ENCODE data around the gene CRB2.
"Not testable (repeated sequence)": the region's sequence is repeated elsewhere in the genome, so short reads cannot be mapped to it uniquely, and the experiment has no call there.

The CRB2 gene

DNA sequence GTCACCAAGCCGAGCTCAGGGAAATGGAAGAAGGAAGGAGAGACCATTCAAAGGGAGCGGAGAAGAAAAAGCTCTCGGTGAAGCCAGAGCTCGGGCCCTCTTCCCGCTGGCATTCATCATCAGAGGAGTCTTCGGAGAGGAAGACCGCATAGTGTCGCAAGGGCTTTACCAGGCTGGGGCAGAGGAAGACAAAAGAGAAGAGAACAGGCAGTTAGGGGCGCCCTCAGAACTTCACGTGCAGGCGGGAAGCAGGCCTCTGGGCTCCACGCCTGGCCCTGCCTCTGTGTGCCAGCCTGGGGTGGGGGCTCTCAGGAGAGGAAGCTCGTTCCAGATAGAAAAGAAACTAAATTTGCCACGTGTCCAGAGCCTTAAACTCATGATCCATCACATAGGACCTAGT lies 31.7 kb downstream of the CRB2 start:
- DNase-seq, result no peak

DNA sequence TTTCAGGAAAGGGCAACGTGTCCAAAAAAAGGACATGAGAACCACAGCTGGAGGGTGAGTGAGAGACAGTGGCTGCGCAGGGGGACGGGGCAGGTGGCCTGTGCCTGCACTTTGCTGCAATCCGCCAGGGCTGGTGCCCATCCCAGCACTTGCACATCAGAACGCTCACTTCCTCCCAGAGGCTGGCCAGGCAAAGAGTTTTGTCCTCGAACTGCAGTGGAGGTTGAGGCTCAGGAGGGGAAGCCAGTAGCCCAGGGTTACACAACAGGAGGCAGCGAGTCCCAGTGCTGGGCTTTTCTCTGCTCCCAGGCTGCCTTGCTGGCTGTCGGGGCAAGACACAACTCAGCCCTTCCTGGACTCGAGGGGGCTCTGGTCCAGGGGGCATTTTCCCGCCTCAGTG lies 33.1 kb downstream of the CRB2 start:
- DNase-seq, result no peak

DNA sequence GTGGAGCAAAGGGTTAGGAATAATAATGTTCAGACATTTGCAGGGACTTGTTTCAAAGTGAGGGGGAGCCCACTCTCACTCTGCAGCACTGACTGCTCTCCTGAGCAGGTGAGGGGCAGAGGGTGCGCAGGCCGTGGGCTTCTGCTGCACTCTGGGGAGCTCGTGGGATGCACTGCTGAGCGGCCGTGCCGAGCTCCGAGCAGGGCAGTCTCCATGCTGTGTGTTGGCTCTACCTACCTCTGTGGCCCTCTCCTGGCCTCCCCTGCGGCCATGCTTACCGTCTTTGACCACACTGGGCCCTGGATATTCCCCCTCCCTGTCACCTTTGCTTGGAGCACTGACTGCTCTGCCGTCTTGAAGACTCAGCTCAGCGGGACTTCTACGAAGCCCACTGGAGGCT lies 33.7 kb downstream of the CRB2 start:
- DNase-seq, result no peak

DNA sequence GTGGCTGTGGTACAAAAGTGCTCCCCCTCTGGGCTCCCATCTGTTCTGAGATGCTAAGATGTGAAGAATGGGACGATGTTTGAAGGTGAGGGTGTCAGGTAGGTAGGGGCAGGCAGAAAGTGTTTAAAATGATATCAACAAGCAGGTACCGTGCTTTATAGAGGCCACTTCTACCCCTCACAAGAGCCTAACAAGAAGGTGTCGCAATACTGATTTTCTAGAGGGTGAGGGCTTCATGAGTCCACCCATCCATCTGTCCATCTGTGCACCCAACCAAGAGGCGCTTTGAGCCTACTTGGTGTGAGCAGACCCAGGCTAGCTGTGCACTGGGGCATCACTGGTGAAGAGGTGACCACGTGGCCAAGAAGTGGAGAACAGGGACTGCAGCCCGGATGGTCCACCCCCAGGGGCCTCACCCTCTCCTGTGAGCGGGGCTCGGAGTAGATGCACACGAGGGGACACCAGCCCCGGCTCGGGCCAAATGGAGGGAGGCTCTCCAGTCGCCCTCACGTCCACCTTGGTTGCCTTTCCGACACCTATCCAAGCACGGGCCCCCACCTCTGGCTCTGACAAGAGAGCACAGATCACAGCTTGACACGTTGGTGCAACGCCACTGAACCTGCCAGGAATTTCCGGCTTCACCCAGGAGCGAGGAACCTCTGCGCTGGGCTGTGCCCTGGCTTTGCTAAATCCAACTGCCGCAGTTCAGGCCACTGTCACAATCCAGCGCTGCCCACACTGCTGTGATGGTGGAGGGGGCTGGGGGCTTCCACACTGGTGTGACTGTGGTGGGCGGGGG lies 34.5 kb downstream of the CRB2 start:
- no peak for DNase-seq

GRCh38 chr9:123391233-123391632 lies 35.2 kb downstream of the CRB2 start:
- DNase-seq, result no peak

DNA sequence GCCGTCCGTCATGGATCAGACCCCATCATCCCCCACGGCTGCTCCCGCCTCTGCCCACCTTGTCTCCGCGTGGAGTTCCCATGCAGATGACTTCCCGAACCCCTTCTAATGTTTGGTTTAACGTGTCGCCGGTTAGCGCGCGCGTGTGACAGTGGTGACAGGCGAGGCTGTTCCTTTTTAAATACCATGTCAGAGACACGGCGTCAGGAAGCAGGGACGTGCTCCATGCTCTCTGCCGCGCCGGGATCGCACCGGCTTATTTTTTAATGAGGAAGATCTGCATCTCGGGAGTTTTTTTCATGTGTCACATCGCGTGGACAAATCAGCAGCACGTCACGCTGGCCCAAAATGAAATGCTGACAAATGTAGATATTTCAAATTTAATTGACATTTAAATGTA lies 35.9 kb downstream of the CRB2 start:
- DNase-seq, result no peak

- DNase-seq, result no peak
Observed at GRCh38 chr9:123392802-123393201, 36.8 kb downstream of the CRB2 start.

DNA sequence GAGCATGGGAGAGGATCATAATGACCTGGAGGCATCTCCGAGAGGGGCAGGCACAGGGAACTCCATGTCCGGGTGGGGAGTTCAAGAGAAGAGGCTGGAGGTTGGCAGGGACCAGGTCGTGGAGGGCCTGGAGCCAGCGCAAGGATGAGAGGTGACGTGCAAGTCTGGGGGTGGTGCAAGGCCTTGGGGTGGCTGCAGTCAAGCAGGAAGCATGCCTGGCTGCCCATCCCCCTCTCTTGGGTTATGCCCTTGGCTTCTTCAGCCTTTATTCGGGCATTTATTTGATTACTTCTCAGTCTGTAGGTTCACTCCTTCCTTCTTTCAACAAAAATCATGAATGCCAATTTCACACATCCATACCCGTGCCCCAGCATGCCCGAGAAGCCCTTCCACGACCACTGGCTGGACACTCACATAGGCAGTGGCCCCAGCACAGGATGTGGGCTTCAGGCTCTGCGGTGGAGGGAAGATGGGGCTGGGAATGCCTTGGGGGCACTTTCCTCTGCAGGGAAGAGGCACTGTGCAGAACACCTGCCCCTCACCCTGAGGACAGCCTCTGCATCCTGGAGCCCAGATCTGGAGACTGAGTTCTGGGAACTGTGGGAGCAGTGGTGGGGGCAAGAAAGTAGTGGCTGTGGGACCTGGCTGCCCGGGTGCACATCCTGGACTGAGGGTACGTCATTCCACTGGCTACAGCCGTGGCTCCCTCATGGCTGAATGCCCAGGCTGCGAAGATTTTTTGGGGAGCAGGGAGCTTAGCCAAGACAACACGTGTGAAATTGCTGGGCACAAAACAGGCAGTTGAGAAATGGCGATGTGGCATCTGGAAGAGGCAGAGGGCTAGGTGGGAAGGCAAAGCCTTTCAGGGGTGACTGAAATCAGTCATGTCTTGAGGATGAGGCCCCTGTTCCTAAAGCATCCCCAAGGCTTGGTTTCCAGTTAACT lies 38.6 kb downstream of the CRB2 start:
- no peak for DNase-seq

- DNase-seq, result peak; percentile 90
Observed at GRCh38 chr9:123395276-123395688, 39.3 kb downstream of the CRB2 start.

- peak; percentile 60 for DNase-seq
Observed at GRCh38 chr9:123395689-123396511, 39.9 kb downstream of the CRB2 start.

DNA sequence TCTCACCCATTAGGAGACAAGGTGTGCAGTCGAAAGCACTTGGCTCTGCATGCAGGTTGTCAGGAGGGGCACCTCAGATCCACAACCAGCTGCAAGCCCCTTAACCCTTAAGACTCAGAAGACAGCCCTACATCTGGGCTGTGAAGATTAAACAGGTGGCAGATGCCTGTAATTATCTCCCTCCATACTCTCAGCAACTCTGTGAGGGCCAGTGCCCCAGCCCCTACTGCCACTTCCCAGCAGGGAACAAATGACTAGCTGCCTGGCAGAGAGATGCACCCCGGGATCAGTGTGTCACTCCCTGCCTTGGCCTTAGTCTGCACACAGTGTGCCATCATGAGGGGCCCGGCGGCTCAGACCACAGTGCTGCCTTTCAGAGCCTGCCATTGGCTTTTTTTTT lies 42.0 kb downstream of the CRB2 start:
- no peak for DNase-seq

DNA sequence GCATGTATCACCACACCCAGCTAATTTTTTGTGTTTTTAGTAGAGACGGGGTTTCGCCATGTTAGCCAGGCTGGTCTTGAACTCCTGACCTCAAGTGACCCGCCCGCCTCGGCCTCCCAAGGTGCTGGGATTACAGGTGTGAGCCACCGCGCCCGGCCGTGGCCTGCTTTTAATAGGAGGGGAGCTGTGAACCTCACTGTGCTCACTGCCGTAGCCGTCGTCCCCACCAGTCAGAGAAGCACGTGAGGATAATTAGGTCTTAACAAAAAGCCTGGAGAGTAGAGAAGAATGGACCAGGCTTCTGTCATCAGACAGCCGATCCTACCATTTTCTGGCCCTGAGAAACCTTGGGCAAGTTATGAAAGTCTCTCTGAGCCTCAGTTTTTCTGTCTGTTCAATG lies 42.9 kb downstream of the CRB2 start:
- not testable (repeated sequence) for DNase-seq

GRCh38 chr9:123399803-123400378 lies 43.9 kb downstream of the CRB2 start:
- no peak for DNase-seq

- no peak for DNase-seq
Observed at GRCh38 chr9:123400926-123401503, 45.0 kb downstream of the CRB2 start.

DNA sequence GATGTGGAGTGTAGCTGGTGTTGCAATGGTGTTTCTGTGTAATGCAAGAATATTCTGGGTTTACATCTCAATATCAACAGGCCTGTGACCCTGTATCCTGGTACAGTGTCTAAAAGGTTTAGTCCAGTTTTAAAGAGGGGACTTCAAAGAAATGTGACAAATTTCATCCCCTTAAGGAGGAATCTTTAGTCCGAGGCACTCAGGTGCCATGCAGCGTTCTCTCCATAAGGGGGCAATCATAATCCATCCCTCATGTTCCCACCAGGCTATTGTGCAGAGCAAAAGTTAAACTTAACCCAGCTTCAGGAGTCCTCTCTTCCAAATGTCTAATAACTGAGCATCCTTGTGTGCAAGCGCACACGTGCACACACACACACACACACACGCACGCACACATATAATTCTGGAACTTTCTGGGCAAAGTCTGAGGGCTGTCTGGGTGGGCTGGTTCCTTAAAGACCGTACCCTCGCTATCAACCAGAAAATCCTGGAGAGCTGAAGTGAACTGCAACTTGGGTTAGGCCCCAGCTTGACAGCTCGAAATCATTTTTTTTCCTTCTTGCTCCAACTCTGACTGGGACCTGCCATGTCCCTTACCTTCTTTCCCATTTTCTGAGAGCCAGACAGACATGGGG lies 46.0 kb downstream of the CRB2 start:
- DNase-seq, result peak; percentile 91

DNA sequence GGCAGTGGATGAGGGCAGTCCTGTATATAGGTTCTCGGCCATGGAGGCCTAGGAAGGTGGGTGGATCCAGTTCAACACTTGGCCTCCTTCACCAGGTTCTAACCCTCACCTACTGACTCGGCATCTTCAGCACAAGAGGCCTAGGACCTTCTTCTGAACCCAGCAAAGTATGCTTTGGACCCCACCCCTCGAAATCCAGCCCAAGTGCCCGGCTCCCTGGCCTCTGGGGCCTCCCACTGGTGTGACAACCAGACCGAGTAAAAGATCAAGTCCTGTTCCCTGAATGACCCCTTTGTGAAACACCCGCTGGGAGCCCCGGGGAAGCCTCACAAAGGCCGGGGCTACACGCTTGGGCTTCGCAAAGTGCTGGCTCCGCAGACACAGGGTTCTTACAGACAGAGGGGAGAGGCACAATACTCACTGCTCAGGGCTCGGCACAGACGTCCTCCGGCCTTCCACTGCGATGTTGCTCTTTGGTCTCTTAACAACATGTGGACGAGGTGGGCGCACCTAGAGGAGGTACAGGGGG lies 47.0 kb downstream of the CRB2 start:
- no peak for DNase-seq

DNA sequence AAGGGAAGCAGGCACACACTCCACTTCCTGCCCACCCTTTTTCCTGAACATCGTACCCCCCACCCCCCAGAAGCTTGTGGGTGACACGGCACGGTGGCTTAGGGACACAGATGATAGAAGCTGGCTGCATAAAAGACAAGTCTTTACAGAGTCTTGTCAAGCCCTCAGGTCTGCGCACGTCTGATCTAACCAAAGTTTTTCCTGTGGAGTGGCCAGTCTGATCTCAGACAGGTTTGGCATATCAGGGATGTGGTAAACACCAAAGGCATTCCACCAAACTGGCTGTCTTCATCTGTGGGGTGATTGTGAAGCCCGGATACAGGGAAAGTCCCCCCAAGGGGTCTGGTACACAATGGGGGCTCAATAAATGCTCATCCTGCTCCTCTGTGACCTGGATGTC lies 50.0 kb downstream of the CRB2 start:
- DNase-seq, result no peak

DNA sequence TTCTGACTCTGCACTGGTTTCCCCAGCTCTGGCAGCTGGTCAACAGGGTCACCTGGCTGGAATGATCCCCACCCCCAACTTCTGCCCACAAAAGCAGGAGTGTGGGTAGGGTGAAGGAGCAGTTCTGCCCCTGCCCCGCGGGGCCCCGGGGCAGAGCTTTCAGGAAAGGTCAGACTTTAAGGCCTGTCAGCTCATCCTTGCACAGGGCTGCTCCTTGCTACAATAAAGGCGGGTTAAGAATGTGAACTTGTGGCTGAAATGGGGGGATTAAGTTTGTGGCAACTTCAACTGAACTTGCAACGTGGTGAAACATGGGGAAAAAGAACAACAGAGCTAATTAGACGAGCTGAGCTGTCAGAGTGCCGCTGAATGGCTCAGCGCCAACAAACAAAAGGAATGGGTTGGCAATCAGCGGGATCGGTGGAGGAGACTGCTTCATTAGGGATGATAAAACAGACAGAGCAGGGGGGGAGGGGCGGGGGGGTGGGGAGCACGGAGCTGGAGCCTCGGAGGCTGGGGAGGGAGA lies 50.8 kb downstream of the CRB2 start:
- DNase-seq, result peak; percentile 93

DNA sequence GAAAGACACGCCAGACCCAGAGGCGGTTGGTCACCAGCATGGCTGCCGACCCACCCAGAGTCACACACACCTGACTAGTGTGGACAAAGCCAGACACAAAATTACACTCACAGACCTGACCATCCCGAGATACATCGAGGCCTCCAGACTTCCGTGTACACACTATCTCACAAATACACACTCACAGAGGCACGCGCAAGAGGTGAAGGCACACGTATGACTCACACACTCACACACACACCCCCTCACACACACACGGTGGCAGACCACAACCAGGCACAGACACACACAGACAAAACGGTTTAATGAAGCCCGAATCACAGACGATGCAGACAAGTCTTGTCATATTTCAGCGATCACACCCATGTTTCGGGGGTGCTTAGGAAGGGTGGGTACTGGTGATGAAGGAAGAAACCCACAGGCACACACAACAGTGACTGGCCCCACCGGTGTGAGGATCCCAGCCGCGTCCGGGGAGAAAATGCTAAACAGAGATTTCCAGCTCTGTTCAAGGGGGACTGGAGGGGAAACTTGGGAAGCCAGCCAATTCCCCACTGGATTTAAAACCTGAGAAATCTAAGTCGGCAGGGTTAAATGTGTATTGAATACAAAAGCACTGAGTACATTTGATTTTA lies 51.3 kb downstream of the CRB2 start:
- DNase-seq, result peak; percentile 85
